ENCODE measurements around the gene CHADL.
"Not testable (repeated sequence)": the region's sequence is repeated elsewhere in the genome, so short reads cannot be mapped to it uniquely, and the experiment has no call there.

The CHADL gene

DNA sequence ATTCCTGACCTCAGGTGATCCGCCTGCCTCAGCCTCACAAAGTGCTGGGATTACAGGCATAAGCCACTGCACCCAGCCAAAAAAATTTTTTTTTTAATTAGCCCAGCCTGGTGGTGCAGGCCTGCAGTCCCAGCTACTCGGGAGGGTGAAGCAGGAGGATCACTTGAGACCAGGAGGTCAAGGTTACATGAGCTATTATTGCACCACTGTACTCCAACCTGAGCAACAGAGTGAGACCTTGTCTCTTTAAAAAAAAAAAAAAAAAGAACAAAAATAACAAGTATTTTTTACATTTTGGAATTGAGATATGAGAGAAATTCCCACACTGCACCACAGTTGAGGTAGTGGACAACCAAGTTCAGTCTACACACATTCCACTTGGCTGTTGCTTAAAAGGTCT, 49.3 kb downstream of the CHADL start:
- FAIRE-seq, result no peak
- DNase-seq (ENCODE audit: insufficient read length, low spot score), result no peak

DNA sequence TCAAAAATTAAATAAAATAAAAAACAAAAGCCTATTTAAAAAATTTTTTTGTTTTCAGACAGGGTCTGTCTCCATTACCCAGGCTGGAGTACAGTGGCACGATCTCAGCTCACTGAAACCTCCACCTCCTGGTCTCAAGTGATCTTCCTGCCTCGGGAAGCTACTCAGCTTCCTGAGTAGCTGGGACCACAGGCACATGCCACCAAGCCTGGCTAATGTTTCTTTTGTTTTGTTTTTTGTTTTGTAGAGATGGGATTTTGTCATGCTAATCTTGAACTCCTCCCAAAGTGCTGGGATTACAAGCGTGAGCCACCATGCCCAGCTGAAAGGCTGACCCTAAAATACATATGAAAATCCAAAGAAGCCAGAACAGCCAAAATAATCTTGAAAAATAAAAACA, 56.1 kb downstream of the CHADL start:
- no peak for FAIRE-seq

DNA sequence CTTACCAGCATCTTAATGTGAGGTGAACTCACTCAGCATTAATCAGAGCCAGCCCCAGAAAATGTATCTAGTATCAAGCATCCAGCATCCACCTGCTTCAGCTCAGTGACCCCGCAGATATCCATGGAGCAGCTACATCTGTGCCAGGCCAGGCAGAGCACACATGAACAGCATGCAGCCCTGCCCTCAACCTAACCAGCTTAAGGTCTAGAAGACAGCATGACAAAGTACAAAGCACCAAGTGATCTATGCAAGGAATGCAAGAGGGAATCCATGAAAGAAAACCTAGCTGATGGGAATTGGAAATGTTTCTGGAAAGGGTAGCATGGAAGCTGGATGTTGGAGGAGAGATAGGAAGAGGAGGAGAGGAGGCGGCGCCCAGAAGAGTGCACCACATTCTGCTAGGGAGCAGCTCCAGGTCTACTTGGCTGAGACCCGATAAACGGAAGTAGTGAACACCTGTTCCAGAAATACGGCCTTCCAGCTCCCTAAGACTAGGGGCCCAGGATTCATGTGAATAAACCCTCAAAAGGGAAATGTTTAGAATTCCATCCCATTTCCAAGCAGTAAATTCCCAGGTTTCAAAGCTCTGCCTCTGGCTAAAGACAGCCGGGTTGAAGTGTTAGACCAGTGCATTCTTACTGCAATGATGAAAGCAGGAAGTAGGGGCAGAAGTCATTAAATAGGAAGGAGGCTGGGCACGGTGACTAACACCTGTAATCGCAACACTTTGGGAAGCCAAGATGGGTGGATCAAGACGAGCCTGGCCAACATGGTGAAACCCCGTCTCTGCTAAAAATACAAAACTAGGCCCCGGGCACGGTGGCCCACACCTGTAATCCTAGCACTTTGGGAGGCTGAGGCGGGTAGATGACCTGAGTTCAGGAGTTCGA, 59.1 kb downstream of the CHADL start:
- DNase-seq (ENCODE audit: insufficient read length, low spot score), result peak; percentile 66
- peak; percentile 44 for FAIRE-seq

More for the DNA sequence above, 56.1 kb downstream of the CHADL start:
- no peak for DNase-seq (ENCODE audit: insufficient read length, low spot score)

DNA sequence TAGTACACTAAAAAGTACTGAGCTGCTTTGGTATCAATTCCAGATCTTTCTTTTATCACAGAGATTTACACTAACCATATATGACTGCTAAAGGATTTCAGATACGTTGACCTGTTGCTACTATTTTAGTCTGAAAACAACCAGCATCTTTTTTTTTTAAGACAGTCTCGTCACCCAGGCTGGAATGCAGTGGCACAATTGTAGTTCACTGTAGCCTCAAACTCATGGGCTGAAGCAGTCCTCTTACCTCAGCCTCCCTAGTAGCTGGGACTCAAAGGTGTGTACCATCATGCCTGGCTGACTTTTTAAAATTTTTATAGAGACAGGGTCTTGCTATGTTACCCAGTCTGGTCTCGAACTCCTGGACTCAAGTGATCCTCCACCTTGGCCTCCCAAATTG, 59.8 kb downstream of the CHADL start:
- no peak for DNase-seq (ENCODE audit: insufficient read length, low spot score)
- FAIRE-seq, result no peak

DNA sequence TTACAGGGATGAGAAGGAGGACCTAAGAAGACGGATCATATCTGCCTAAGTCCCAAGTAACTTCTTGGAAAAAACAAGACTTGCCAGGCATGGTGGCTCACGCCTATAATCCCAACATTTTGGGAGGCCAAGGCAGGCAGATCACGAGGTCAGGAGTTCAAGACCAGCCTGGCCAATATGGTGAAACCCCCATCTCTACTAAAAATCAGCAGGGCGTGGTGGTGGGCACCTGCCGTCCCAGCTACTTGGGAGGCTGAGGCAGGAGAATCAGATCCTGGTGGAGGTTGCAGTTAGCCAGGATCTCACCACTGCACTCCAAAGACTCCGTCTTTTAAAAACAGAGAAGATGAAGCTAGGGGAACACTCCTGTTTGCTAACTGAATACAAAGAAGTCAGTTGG, 60.4 kb downstream of the CHADL start:
- DNase-seq (ENCODE audit: insufficient read length, low spot score), result not testable (repeated sequence)
- FAIRE-seq, result peak; percentile 85
